ENCODE results near the gene CMTM2.

CMTM2 gene

DNA sequence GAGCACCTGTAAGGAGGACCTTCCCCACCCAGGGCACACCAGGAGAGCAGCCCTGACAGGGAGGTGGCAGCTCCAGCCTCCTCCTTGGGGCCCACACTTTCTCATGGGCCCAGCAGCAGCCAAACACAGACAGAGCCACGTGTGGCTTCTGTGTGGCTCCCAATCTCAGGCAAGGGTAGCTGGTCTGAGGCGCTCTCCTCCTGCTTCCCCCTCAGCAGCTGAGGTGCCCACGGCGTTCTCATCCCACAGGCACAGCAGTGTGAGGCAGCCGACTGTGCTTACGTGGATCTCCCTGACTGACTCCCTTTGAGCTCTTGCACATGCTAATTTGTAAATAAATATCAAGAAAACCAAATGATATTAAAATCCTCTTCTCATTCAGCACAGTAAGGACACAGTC, 56.1 kb downstream of the CMTM2 start:
- no peak for DNase-seq (ENCODE audit: low read depth)

- no peak for DNase-seq (ENCODE audit: low read depth)
Measured at GRCh38 chr16:66636199-66636598, 56.9 kb downstream of the CMTM2 start.

- DNase-seq (ENCODE audit: low read depth): no peak
Measured at GRCh38 chr16:66637806-66638205, 58.5 kb downstream of the CMTM2 start.
